OCI-LY7 (cell line): ENCODE results near the gene SPTLC1.

ENCODE experiments used
- EZH2phosphoT487 ChIP-seq: fragments of 200-600 bp; sonication (generic); IDR thresholded peaks from 2 replicates; pipeline ENCODE4 v1.6.1; 2018; ENCODE audit warnings: low read depth, borderline replicate concordance, mild to moderate bottlenecking, mixed run types, antibody characterized with exemption, low read length, moderate library complexity, mixed read lengths
- TF ChIP-seq, protein P1 (sequence below): fragments of 200-600 bp; sonication (generic); conservative IDR thresholded peaks from 2 replicates; pipeline ENCODE4 v1.5.1; 2014; ENCODE audit warnings: mild to moderate bottlenecking, antibody characterized with exemption, low read length, moderate library complexity, mixed read lengths

DNA sequence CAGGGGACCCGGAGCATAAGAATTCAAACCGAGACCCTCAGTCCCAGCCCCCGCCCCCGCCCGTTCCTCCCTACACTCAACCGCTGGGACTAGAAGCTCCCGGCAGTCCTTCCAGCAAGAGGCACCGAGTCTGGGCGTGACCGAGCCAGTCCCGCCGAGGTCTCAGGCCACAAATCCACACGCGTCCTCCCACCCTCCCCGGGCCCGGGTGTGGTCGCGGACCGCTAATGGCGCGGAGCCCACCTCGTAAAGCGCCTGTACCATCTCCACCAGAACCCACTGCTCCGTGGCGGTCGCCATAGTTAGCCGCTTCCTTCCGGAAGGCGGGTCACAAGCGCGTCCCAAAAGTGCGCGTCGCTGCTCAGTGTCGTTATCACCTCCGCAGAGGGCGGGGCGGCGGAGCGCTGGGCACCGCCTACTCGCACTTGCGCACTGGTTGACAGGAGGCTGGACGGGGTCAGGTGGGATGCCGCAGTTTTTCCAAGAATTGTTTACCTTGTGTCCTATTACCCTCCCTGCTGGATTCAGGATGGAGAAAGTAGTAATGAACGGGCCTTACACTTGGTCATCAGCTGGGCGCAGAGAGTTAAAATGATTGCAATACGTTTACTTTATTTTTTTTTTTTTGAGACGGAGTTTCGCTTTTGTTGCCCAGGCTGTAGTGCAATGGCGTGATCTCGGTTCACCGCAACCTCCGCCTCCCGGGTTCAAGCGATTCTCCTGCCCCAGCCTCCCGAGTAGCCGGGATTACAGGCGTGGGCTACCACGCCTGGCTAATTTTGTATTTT lies at the start of gene SPTLC1:
- TF ChIP-seq, protein P1, sequence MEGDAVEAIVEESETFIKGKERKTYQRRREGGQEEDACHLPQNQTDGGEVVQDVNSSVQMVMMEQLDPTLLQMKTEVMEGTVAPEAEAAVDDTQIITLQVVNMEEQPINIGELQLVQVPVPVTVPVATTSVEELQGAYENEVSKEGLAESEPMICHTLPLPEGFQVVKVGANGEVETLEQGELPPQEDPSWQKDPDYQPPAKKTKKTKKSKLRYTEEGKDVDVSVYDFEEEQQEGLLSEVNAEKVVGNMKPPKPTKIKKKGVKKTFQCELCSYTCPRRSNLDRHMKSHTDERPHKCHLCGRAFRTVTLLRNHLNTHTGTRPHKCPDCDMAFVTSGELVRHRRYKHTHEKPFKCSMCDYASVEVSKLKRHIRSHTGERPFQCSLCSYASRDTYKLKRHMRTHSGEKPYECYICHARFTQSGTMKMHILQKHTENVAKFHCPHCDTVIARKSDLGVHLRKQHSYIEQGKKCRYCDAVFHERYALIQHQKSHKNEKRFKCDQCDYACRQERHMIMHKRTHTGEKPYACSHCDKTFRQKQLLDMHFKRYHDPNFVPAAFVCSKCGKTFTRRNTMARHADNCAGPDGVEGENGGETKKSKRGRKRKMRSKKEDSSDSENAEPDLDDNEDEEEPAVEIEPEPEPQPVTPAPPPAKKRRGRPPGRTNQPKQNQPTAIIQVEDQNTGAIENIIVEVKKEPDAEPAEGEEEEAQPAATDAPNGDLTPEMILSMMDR = no peak
- TF ChIP-seq EZH2phosphoT487 = no peak
